HPDE6-E6E7 (cell line): Measurements from ENCODE around the gene ENG.
"Not testable (repeated sequence)": the region's sequence is repeated elsewhere in the genome, so short reads cannot be mapped to it uniquely, and the experiment has no call there.

Experiments
- DNase-seq: peaks from one replicate; pipeline ENCODE4 v3.0.0; 2011; ENCODE audit warnings: missing footprints; ENCODE audit errors: extremely low spot score

ENG gene

GRCh38 chr9:127854184-127854806 lies at the start of gene ENG:
Gene ENG, minus strand, starts transcription at chr9:127854658. Its CDS starts 303 bp downstream, at chr9:127854355.
- no peak for DNase-seq

- DNase-seq, result no peak
Observed at GRCh38 chr9:127903557-127904475, 49.4 kb upstream of the ENG start.

GRCh38 chr9:127899128-127899943 lies 44.9 kb upstream of the ENG start, which contains the start of gene ST6GALNAC6:
Gene ST6GALNAC6, minus strand, starts transcription at chr9:127899603. Its CDS starts 1,622 bp downstream, at chr9:127897981.
- peak; percentile 86 for DNase-seq

GRCh38 chr9:127898433-127899127 lies 44.1 kb upstream of the ENG start:
- no peak for DNase-seq

- DNase-seq, result no peak
Observed at GRCh38 chr9:127897193-127897692, 42.8 kb upstream of the ENG start.

GRCh38 chr9:127896395-127897192 lies 42.1 kb upstream of the ENG start:
- DNase-seq, result no peak

- no peak for DNase-seq
Observed at GRCh38 chr9:127895811-127896210, 41.4 kb upstream of the ENG start.

- DNase-seq, result no peak
Observed at GRCh38 chr9:127893392-127893791, 38.9 kb upstream of the ENG start.

GRCh38 chr9:127892831-127893230 lies 38.4 kb upstream of the ENG start:
- no peak for DNase-seq

- no peak for DNase-seq
Observed at GRCh38 chr9:127890053-127890452, 35.6 kb upstream of the ENG start.

- DNase-seq, result no peak
Observed at GRCh38 chr9:127887792-127888191, 33.3 kb upstream of the ENG start.

- no peak for DNase-seq
Observed at GRCh38 chr9:127886401-127886972, 32.0 kb upstream of the ENG start.

GRCh38 chr9:127885508-127886281 lies 31.2 kb upstream of the ENG start:
- no peak for DNase-seq

GRCh38 chr9:127884976-127885490 lies 30.6 kb upstream of the ENG start:
- DNase-seq, result no peak

GRCh38 chr9:127884427-127884911 lies 30.0 kb upstream of the ENG start:
- no peak for DNase-seq

- DNase-seq, result no peak
Observed at GRCh38 chr9:127883959-127884358, 29.5 kb upstream of the ENG start.

- DNase-seq, result not testable (repeated sequence)
Observed at GRCh38 chr9:127881715-127882114, 27.3 kb upstream of the ENG start.

- DNase-seq, result no peak
Observed at GRCh38 chr9:127880143-127880542, 25.7 kb upstream of the ENG start.
